ENCODE data around the gene TMEM150A.
"Not testable (repeated sequence)": the region's sequence is repeated elsewhere in the genome, so short reads cannot be mapped to it uniquely, and the experiment has no call there.

TMEM150A gene, protein sequence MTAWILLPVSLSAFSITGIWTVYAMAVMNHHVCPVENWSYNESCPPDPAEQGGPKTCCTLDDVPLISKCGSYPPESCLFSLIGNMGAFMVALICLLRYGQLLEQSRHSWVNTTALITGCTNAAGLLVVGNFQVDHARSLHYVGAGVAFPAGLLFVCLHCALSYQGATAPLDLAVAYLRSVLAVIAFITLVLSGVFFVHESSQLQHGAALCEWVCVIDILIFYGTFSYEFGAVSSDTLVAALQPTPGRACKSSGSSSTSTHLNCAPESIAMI

DNA sequence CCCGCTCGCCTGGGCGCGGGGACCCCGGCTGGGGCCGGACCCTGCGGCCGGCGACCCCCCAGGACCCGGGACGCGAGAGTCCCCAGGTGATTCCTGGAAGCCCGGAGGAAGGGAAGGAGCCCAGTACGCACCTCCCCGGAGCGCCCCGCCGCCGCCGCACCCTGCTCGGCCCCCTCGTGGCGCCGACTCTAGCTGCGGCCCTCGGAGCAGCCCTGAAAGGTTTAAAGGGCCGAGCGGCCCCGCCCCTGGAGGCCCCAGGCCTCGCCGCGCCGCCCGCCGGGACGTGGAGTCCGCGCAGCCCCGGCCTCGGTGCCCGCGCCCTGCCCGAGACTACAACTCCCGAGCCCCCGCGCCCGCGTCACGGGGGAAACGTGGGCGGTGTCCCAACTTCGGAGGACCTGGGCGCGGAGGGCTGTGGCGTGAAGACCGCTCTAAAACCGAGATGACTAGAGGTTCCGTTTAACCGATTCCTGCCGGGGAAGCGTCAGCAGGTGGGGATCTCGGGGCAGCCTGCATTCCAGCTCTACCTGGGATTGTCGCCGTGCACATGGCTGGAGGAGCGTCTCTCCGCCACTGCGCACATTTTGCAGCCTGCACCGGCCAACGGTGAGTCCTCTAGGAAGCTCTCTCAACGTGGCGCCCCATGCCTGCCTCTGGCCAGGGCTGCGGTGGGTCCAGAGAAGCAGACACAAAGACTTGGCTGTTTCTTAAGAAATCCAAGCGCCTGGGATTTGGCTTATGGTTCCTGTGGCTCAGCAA is at the start of gene TMEM150A:
Gene TMEM150A, minus strand, starts transcription at position 223 of the 759 bp plus-strand sequence. CDS start 750 bp downstream, outside the sequence.
- DNase-seq = peak; percentile 69

DNA sequence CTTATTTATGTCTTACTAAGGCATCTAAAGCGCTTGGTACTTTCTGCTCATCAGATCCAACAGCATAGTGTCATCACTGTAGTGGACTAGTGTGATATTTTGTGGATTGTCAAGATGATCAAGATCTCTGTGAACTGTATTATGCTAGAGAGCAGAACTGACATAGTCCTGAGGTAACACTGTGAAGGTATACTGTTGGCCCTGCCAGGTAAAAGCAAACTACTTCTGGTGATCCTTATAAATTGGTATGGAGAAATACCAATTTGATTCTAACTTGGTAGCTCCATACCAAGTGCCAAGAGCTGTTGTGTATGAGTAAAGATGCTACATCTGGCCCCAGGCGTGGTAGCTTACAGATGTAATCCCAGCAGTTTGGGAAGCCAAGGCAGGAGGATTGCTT is 49.6 kb upstream of the TMEM150A start:
- DNase-seq = no peak

GRCh38 chr2:85651097-85651496 is 48.6 kb upstream of the TMEM150A start:
- no peak for DNase-seq

DNA sequence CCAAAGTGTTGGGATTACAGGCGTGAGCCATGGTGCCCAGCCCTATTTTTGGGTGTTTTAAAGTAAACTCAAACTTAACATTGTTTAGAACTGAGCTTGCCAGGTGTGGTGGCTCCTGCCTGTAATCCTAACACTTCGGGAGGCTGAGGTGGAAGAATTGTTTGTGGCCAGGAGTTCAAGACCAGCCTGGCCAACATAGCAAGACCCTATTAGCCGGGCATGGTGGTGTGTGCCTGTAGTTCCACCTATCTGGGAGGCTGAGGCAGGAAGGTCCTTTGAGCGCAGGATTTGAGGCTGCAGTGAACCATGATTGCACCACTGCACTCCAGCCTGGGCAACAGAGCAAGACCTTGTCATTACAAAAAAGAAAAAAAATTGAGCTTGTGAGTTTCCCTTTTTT is 48.0 kb upstream of the TMEM150A start:
- no peak for DNase-seq

- no peak for DNase-seq
Measured at GRCh38 chr2:85649201-85650190, 47.0 kb upstream of the TMEM150A start.

DNA sequence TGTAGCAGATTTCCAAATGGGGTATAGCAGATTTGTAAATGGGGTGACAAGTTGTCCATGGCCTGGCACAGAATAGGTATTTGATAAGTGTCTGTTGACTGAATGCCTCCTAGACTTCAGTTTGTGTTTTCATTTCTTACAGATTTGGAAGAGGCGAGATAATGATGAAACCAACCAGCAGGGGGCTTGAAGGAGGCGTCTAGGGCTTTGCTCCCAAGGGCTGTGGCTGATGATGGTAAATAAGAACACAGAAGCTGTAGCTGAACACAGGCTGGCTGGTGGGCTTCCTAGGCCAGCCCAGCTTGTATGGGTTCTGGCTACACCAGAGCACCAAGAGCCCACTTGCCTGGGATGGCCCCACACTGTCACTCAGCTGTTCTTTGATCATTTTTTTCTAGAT is 46.1 kb upstream of the TMEM150A start:
- no peak for DNase-seq

- DNase-seq = no peak
Measured at GRCh38 chr2:85647823-85648526, 45.5 kb upstream of the TMEM150A start.

- no peak for DNase-seq
Measured at GRCh38 chr2:85646166-85646565, 43.7 kb upstream of the TMEM150A start.

- DNase-seq = no peak
Measured at GRCh38 chr2:85644909-85645308, 42.4 kb upstream of the TMEM150A start.

DNA sequence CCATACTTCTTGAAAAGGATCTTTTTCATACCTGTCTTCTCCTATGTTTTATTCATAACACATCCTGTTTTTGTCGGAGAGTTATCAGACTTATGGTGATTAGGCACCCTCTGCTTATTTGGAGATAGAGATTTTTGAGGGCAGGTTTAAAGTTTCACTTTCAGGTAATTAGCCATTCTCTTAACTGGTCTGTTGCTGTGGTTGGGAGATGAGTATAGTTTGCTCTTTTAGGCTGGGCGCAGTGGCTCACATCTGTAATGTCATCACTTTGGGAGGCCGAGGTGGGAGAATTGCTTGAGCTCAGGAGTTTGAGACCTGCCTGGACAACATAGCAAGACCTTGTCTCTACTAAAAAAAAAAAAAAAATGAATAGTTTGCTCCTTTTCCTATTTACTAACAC is 40.2 kb upstream of the TMEM150A start:
- no peak for DNase-seq

DNA sequence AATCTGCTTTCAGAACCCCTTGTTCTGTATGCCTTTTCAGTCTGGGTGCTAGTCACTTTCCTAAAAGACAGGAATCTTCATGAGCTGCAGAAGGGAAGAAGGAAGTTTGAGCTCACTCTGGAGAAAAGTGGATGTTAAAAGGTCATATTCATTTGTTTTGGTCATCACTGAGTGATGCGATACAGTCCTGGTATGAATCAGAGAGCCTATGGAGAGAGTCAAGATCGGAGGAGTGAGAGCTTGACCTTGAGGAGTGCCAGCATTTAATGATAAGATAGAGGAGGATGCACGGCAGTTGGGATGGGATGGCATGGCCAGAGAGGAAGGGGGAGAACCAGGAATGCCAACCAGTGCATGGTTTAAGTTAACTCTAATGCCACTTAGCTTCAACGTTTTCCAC is 33.1 kb upstream of the TMEM150A start:
- DNase-seq = no peak

DNA sequence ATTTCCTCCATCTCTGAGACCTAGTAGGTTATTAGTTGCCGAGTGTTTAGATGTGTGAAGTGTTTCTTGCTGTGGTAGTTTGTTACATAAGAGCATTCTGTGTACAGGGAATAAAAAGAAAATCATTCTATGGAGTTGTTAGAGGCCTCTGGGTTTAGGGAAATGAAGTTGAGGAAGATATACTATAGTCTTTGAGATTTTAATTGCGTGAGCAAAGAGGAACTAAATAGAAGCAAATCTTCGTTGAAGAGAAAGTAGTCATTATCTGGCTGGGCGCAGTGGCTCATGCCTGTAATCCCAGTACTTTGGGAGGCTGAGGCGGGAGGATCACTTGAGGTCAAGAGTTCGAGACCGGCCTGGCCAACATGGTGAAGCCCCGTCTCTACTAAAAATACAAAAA is 32.5 kb upstream of the TMEM150A start:
- DNase-seq = no peak

- no peak for DNase-seq
Measured at GRCh38 chr2:85631316-85631715, 28.8 kb upstream of the TMEM150A start.

DNA sequence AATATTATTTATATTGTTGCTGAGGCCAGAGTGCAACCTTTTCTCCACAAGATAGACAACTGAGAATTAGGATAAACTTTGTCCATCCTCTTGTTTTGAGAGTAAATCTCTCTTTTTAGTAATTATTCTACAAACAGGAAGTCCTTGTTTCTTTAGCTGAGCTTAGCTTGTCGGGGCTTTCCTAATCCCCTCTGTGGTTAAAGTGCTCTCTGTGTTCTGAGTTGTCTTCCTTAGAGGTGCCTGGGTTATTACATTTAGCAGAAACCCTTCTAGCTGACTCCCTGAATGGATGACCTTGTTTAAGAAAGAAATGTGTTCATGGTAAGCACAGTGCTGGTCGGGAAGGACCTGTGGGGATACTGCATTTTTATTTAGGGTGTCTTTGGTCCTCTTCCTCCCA is 26.2 kb upstream of the TMEM150A start:
- no peak for DNase-seq

- DNase-seq = no peak
Measured at GRCh38 chr2:85623991-85624390, 21.5 kb upstream of the TMEM150A start.

- DNase-seq = no peak
Measured at GRCh38 chr2:85621338-85621737, 18.8 kb upstream of the TMEM150A start.

- DNase-seq = no peak
Measured at GRCh38 chr2:85619617-85620016, 17.1 kb upstream of the TMEM150A start.

GRCh38 chr2:85617723-85618122 is 15.2 kb upstream of the TMEM150A start:
- DNase-seq = not testable (repeated sequence)

- DNase-seq = no peak
Measured at GRCh38 chr2:85615413-85615728, 12.9 kb upstream of the TMEM150A start.

- DNase-seq = not testable (repeated sequence)
Measured at GRCh38 chr2:85614757-85615156, 12.3 kb upstream of the TMEM150A start.

DNA sequence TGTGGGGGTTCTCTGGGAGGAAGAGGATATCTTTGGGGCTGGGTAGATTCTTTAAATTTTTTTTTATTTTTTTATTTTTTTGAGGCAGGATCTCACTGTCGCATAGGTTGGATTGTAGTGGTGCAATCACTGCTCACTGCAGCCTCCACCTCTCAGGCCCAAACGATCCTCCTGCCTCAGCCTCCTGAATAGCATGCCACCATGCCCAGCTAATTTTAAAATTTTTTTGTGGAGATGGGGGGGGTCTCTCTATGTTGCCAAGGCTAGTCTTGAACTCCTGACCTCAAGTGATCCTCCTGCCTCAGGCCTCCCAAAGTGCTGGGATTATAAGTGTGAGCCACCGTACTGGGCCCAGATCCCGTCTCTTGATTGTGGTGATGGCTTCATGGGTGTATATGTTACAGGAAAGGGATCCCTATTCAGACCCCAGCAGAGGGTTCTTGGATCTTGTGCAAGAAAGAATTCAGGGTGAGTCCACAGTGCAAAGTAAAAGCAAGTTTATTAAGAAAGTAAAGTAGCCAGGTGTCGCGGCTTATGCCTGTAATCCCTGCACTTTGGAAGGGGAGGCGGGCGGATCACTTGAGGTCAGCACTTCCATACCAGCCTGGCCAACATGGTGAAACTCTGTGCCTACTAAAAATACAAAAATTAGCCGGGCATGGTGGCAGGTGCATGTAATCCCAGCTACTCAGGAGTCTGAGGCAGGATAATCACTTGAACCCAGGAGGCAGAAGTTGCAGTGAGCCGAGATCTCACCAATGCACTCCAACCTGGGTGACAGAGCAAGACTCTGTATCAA is 11.4 kb upstream of the TMEM150A start:
- DNase-seq = no peak

Measured in DMS153 (cell line).